ENCODE data around the gene CENPX.

Gene CENPX

DNA sequence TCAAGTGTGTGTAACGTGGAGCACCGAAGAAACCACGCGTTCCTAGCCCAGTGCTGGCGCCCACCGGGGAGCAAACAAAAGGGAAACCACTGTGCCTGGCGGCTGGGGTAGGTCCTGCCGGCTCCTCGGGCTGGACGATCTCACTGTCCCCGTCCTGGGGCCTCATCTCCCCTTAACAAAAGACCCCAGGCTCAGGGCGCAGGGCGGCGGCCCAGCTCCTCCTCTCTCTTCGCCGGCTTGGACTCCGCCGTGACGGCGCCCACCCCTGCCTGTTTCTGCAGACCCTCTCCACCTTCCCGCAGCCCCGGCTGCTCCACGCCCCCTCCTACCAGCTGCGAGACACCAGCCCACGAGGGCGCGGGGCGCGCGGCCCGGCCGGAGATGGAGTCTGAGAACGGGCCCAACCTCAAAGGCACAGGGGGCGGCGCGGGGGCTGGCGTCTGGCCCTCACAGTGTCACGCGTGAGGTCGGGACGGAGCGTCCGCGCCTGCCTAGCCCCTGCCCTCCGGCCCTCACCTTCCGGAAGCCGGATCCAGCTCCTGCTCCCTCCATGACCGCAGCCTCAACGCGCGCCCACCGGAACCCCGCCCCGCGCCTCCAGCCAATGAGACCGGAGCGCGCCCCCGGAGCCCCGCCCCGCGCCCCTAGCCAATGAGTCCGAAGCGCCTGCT lies at the start of gene CENPX:
Gene CENPX, minus strand, starts transcription at position 569 of the 671 bp plus-strand sequence. Its CDS starts 17 bp downstream, at position 552.
- intact Hi-C loops (cut with DNase I): no loop called here

DNA sequence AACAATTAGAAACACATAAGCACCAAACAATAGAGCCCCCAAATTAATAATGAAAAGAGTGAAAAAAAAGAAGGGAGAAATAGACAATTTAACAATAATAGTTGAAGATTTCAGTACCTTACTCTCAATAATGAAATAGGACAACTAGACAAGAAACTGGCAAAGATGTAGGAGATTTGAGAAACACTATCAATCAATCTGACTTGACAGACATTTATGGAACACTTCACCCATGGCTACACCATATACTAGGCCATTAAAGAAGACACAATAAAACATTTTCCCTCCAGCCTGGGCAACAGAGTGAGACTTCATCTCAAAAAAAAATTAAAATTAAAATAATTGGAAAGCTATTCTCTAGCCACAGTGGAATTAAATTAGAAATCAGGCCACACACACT lies 47.9 kb upstream of the CENPX start:
- no peak for DNase-seq
- intact Hi-C loops (cut with DNase I): no loop called here

More for the DNA sequence above, at the start of gene CENPX:
- DNase-seq: no peak

DNA sequence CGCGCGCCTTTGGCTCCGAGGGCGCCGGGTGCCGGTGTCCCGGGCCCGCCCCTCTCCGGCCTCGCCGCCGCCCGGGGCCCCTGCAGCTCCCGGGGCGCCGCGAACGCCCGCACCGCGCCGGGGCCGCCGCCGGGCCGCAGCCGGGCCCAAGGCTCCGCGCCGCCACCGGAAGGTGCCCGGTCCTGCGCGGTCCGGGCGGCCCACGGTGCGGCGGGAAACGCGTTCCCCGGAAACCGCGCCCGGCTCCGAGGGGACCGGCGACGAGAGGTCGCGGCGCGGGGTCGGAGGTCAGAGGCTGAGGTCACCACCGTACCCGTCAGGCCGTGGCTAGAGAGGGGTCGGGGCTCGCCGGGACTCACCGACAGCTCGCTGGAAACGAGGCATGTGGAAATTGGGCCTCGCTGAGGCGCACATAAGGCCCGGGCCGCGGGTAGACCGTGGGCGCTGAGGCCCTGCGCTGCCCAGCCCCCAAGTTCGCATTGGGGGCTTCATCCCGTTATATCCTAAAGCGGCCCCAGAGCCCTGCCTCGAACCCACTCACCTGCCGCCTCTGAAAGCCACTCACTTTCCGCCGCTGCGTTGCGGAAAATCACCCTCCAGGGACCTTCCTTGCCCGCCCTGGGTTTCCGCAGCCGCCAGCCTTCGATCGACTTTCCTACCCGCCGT lies 43.1 kb upstream of the CENPX start, which contains the start of gene DUS1L:
Gene DUS1L, minus strand, starts transcription at position 167 of the 666 bp plus-strand sequence. CDS start 745 bp downstream, outside the sequence.
- intact Hi-C loops (cut with DNase I): loop anchor here (1.0 kb wide), 1 partner anchor 13 kb away; no protein-coding TSS in a partner anchor
- DNase-seq: peak in 7 of 10 donors; percentile 44 to 95 (median 62)

DNA sequence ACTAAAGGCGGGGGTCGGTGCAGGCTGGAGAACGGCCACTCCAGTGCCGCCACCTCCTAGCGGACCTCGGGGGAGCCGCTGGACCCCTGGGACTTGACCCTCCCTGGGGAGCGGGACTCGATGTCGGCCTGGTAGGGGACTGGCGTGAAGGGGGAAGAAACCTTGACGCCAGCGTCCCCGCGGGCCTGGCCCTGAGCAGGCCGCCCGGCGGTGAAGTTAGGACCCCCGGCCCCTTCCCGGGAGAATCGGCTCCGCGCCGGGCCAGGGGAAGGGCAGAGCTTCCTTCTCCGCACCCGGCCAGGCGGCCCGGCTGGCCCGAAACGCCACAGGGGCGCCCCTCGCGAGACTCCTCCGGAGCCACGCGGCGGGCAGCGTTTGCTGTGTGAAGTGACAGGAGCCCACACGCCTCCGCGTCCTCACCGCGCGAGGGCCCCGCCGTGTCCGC lies 42.5 kb upstream of the CENPX start:
- intact Hi-C loops (cut with DNase I): loop anchor here (1.0 kb wide), 1 partner anchor 13 kb away; no protein-coding TSS in a partner anchor
- peak in 2 of 10 donors; percentile 73 to 75 for DNase-seq

DNA sequence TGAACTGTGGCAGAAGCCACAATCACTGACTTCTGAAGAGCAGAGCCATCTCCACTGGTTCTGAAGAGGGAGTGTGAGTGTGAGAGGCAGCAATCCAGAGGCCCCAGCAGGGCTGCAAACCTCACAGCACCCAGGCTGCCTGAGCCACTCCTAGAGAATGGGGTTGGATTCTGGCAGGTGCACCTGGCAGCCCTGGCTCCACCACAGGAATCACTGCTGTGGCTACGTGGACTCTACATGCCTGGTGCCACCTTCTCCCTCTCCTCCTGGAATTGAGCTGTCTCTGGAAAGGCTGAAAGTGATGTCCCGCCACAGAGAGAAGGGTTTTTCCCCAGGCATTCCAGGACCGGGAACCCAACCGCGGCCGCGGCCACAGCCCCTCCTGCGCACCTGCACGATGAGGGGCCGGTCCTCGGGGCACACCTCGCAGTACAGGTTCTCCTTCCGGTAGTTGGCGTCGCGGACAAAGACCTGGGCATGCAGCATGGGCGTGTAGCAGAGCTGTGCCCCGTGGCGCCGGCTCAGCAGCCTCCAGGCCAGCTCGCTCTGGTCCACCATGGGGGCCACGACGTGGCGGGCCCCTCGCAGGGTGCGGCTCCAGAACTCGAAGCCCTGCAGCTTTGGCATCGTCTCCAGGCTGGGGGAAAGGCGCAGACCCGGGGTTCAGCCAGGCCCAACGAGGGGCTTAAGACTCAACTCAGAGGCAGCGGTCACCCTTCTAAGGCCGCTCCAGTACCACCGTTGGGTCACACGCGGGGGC lies 41.9 kb upstream of the CENPX start:
- intact Hi-C loops (cut with DNase I): loop anchor here (1.0 kb wide), 1 partner anchor 12 kb away; no protein-coding TSS in a partner anchor

DNA sequence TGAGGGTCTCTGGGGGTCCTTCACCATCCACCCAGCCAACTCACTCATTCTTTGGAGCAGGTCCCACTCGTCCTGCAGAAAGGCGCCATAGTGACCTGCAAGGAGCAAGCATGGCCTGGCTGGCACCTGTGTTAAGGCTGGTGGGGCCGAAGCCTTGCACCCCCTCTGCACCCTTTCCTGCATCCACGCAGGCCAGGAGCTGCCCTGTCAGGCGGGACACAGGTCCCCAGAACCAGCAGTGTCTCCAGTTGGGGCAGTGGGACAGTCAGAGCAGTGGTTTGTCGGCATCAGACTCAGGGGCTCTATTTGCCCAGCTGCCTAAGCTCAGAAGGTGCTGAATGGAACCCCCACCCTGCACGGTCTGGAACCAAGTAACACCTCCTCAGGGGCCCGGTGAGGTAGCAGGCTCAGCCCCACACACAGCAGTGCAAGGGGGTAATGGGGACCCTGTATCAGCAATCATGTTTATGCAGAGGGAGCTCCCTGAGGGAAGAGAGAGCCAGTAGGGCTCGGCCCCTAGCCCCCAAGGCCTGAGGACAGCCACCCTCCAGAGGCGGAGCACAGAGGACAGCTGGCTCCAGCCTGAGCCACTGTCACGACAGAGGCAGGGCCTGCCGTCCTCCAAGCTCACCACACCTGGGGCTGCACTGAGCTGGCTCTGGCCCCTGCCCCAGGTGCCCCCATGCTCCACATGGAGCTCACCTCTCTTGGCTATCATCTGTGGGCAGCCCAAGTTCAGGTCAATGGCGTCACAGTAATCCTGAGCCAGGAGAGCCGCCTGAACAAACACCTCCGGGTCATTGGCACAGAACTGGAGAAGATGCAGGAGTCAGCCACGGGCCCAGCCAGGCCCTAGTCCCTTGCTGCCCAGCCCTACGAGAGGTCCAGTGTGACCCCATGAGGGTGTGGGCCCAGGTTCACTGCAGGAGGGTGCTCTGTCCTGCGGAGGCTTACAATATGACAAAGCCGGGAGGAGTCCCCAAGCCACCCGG lies 41.0 kb upstream of the CENPX start:
- peak in 2 of 10 donors; percentile 1 to 56 for DNase-seq
- intact Hi-C loops (cut with DNase I): no loop called here

More for the DNA sequence above, 41.9 kb upstream of the CENPX start:
- peak in 1 of 10 donors; percentile 77 for DNase-seq

DNA sequence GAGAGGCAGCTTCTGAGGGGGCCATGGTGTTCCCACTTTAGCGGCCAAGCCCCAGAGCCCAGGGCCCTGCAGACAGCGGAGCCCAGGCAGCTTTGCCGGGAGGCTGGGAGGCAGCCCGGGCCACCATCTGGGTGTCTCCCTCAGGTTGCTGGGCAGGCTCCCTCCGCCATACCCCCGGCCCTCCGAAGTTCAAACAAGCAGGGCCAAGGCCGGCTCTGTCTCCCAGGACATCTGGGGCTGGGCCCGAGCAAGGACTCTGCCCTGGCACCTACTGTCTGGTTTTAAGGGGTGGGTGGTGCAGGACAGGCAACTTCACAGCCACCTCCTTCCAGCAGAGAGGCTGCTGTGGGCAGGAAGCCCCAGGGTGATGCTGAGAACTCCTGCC lies 40.3 kb upstream of the CENPX start:
- DNase-seq: peak in 2 of 10 donors; percentile 2 to 65
- intact Hi-C loops (cut with DNase I): no loop called here

DNA sequence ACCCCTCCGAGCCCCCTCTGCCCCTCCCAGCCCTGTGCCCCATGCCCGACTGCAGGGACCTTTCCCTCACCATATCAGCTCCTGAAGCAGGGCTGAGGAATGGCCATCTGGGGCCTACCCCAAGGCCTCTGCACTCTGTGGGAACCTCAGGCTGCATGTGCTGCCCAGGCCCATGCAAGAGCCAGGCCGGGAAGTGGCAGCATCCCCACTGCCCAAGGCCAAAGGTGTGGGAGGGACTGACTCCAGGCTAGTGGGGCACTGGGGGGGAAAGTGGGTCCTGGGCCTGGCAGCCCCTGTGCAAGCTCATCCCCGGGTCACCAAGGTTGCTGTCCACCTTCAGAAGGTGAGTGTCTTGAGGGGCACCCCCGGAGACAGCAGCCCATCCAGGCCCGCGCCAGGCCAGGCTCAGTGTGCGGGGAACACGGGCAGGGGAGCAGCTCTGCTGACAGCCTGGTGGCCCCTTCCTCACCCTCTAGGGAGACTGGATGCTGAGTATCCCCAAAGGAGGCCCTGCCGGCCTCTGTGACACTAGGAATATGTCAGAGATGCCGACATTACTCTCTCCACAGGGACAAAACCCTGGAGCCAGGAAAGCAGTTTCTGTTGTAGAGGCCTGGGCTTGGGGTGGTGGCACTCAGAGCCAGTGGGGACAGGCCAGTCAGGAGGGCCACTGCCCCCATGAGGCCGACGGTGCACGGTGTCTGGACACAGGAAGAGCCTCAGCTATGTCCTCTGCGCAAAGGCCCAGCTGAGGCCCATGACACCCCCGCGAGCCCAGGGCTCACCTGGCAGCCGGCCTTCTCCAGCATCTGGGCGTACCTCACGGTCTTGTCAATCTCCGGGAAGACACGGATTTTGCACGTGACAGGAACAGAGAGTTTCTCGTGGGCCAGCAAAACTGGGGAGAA lies 39.7 kb upstream of the CENPX start:
- DNase-seq: peak in 2 of 10 donors; percentile 5 to 81
- intact Hi-C loops (cut with DNase I): no loop called here

DNA sequence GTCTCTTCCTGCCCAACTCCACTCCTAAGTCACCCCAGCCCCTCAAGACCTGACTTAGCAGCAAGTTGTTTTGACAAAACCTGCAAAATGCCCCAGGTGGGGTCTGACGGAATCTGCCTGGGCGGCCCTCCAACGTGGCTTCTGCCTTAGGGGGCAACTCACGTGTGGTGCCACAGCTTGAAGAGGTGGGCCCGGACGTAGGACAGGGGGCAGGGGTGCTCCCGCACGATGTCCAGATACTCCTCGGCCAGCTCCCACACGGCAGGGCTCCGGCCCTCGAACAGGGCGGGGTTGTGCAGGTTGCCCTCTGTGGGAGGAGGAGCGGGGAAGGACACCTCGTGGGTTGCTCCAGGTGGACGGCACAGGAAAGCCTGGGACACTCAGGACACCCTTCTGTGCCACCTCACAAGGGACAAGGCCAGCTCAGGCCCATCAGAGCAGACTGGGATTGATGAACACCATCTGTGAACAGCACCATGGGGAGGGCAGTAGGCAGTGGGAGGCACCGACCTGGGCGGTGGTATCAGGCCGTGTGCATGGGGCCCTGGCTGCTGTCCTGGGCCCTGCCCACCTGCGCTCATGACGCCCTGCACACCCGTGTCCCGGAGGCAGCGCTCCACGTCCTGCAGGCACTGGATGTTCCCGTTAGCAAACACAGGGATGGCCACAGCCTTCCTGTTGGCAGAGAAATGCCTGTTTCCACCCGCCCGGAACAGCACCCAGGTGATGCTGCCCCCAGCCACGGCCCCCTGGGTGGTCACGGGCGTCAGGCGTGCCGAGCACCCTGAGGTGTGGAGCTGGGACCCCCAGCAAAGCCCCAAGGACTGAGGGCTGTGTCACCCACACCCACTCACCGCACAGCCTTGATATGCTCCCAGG lies 38.6 kb upstream of the CENPX start:
- peak in 1 of 10 donors; percentile 81 for DNase-seq
- intact Hi-C loops (cut with DNase I): no loop called here

DNA sequence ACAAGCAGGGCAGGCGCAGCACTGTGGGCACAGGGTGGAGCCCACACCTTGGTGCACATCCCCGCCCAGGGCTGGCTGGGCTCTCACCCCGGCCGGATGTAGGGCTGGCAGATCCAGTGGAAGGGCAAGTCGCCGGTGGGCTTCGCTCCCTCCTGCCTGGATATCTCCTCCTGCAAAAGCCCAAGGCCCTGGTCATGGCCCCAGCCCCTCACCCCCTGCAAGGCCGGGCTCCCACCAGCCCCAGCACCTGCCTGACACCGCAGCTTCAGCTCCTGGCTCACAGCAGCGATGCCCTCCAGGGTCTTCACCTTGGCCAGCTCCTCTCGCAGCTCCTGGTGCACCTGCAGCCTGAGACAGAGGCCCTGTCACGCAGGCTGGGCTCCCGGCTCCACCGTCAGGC lies 37.9 kb upstream of the CENPX start:
- intact Hi-C loops (cut with DNase I): no loop called here

DNA sequence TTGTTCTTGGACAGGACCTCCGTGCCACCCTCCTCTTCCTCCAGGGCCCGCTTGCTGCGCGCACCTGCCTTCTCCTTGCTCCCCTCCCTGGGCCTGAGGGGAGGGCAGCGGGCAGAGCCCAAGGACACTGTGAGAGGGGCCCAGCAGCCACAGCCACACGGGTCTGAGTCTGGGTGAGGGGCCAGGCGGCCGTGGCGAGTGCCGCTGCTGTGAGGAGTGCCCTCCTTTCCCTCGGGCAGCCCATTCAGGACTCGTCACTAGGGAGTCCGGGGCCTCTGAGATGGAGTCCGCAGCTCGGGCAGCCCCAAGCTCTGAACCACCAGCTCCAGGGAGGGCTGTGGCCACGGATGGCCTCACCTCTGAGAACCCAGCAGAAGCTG lies 37.3 kb upstream of the CENPX start:
- intact Hi-C loops (cut with DNase I): no loop called here
- DNase-seq: no peak

More for the DNA sequence above, 37.9 kb upstream of the CENPX start:
- peak in 1 of 10 donors; percentile 82 for DNase-seq

DNA sequence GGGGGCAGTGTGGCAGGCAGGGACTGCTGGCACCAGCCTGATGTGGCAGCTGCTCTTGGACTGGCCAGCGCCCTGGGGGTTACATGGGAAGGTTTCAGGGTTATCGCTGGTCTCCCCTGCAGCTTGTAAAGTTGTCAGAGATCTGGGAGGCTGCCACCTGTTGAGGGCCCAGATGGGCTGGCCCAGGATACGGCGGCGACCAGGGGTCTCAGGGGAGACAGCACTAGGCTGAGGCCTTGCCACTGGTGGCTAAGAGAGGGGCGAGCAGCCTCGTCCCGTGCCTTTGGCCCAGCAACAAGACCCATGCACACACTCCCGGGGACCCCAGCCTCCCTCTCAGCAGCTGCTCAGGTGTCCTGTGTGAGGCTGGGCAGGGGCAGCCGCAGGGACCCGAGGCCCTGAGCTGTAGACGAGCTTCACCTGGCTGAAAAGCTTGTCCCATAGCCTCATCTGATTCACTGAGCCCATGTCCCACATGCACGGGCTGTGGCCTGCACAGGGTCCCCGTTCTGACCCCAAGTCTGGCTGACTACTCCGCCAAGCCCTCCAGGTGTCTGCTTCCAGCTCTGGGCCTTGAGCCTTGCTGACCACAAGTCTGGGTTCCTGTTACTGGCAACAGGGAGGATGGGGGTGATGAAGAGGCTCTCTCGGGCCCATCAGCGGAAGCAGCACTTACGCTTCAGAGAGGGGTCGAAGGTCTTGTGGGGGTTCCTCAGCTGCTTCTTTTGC lies 36.8 kb upstream of the CENPX start:
- DNase-seq: no peak
- intact Hi-C loops (cut with DNase I): loop anchor here (5.0 kb wide), 1 partner anchor 38 kb away; the partner anchor contains the start of gene FASN

DNA sequence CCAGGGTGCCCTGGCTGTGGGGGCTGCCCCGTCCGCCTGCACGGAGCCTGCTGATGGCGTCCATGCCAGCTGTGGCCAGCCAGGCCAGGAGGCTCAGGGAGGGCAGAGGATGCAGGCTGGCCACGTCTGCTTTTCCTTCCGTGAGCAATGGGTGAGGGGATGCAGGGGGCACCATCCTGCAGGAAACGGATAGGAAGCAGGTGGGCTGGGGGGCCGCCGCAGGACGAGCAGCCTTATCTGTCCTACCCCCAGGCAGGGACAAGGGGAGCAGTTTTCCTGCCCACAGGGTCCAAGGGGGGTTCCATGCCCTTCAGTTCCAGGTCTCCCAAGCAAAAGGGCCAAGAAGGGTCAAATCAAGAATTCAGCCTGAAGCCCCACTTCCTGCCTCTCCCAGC lies 36.2 kb upstream of the CENPX start:
- no peak for DNase-seq
- intact Hi-C loops (cut with DNase I): loop anchor here (5.0 kb wide), 1 partner anchor 38 kb away; the partner anchor contains the start of gene FASN

DNA sequence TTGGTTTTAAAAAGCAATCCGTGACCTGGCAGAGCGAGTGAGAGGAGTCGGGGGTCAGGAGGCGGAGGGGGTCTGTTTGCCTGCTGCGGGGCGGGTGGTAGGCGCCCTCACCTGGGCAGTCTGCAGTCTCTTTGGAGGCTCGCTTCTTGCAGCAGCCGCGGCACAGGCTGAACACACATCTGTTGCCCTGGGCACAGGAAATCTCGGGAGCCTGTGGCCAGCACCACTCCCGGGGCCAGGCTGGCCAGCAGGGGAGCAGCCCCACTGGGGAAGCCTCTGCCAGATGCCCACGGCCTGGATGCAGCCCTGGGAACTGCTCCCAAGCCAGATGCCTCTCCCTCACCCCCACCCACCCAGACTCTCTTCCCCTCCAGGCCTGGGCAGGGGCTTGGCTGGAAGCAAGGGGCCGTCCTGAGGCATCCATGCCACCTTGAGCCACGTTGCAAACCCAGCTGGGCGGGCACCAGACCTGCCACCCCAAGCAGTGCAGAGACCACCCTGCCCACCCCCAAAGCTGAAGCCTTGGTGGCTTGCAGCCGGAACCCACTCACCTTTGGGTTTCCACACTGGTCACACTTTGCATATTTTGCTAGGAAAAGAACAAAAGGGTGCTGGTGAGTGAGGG lies 35.7 kb upstream of the CENPX start:
- intact Hi-C loops (cut with DNase I): loop anchor here (5.0 kb wide), 1 partner anchor 39 kb away; the partner anchor contains the start of gene FASN
- no peak for DNase-seq

DNA sequence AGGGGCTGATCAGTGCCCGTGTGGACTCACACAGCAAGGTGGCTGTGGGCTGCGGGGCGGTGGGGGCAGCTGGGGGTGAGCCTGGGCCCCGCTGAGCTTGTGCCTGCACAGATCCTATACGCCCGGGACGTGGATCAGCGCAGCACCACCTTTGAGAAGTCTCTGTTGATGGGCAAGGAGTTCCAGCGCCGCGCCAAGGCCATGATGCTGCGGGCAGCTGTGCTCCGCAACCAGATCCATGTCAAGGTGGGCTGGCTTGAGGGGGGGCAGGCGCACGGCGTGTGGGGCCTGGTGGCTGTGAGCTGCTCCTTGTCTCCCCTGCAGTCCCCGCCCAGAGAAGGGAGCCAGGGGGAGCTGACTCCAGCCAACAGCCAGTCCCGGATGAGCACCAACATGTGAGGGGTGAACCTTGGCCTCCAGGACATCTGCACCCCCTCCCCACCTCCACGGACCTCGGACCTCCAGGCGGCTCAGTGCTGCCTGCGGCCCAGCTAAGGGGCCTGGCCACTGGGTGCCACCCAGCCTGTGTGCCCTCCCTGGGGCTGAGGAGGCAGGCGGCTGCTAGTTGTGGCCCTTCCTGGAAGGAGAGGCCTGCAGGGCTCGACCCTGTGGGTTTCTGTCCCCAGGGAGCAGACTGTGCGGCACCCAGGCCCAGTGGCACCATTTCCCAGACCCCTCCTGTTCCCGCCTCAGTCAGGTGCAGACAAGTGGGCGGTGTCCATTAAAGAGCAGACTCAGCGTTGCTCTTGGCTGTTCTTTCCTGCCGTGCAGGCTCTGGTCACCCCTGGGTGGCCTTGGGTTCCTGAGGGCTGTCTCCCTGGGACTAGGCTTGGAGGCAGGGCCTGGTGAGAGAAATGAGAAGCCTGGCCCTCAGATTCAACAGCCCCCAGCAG lies 34.3 kb upstream of the CENPX start:
- intact Hi-C loops (cut with DNase I): loop anchor here (5.0 kb wide), 1 partner anchor 40 kb away; the partner anchor contains the start of gene FASN
- DNase-seq: peak in 1 of 10 donors; percentile 84

All from posterior cingulate gyrus (tissue), 11 donors.